SU-DHL-6 (cell line): ENCODE results near the gene MMP11.

ENCODE experiments used
- H2AFZ ChIP-seq: fragments of 200-600 bp; sonication (generic); 2 replicates; pipeline ENCODE4 v1.6.1; 2014; ENCODE audit warnings: low read depth, mild to moderate bottlenecking, moderate library complexity, mixed read lengths, antibody characterized with exemption, low read length; ENCODE audit not compliant: severe bottlenecking
- H3F3A ChIP-seq: fragments of 200-600 bp; shearing (Covaris generic); 2 replicates; pipeline ENCODE4 v1.6.0; 2016; ENCODE audit warnings: antibody characterized with exemption, mild to moderate bottlenecking; ENCODE audit not compliant: insufficient read depth
- H3K27ac ChIP-seq: fragments of 200-600 bp; sonication (generic); 2 replicates; pipeline ENCODE4 v1.5.1; 2016; ENCODE audit warnings: low read depth, mild to moderate bottlenecking, low read length, moderate library complexity, mixed read lengths
- H3K27me3 ChIP-seq: fragments of 200-600 bp; sonication (generic), shearing (Covaris generic); 2 replicates; pipeline ENCODE4 v1.6.0; 2014; ENCODE audit warnings: mild to moderate bottlenecking, low read length
- H3K36me3 ChIP-seq: fragments of 200-600 bp; sonication (generic); 2 replicates; pipeline ENCODE4 v1.6.1; 2014; ENCODE audit warnings: mild to moderate bottlenecking, low read length, mixed read lengths
- H3K4me2 ChIP-seq: fragments of 300-600, 200-600 bp; shearing (Covaris generic), sonication (generic); 2 replicates; pipeline ENCODE4 v1.6.0; 2014; ENCODE audit warnings: low read length, low read depth, mild to moderate bottlenecking; ENCODE audit not compliant: poor library complexity, severe bottlenecking
- H3K4me3 ChIP-seq: fragments of 200-600 bp; sonication (generic); 2 replicates; pipeline ENCODE4 v1.5.1; 2014; ENCODE audit warnings: antibody characterized with exemption, low read length, mild to moderate bottlenecking, mixed read lengths; ENCODE audit not compliant: insufficient read depth, poor library complexity, severe bottlenecking
- H3K79me2 ChIP-seq: fragments of 200-600 bp; sonication (generic); 2 replicates; pipeline ENCODE4 v1.6.1; 2014; ENCODE audit warnings: mild to moderate bottlenecking, low read length, moderate library complexity; ENCODE audit not compliant: insufficient read depth
- H3K9ac ChIP-seq: fragments of 200-600 bp; sonication (generic); 2 replicates; pipeline ENCODE4 v1.7.0; 2014; ENCODE audit warnings: mild to moderate bottlenecking, low read length
- H3K9me2 ChIP-seq: fragments of 200-600 bp; sonication (generic); replicated peaks from 2 replicates; pipeline ENCODE4 v1.6.1; 2014; ENCODE audit warnings: low read length; ENCODE audit not compliant: insufficient read depth
- H3K9me3 ChIP-seq: fragments of 200-600 bp; sonication (generic); 2 replicates; pipeline ENCODE4 v1.6.1; 2014; ENCODE audit warnings: low read length, mixed read lengths; ENCODE audit not compliant: insufficient read depth
- H4K20me1 ChIP-seq: fragments of 200-600 bp; sonication (generic); 2 replicates; pipeline ENCODE4 v1.6.1; 2014; ENCODE audit warnings: low read depth, mild to moderate bottlenecking, antibody characterized with exemption, low read length, moderate library complexity, mixed read lengths
- CTCF ChIP-seq: fragments of 200-600 bp; sonication (generic); IDR thresholded peaks from one replicate; pipeline ENCODE4 v1.5.1; 2017; ENCODE audit warnings: antibody characterized with exemption, mild to moderate bottlenecking, low read length, moderate library complexity; ENCODE audit not compliant: insufficient read depth, poor library complexity, severe bottlenecking
- EZH2phosphoT487 ChIP-seq: fragments of 200-600 bp; sonication (generic), shearing (Covaris generic); conservative IDR thresholded peaks from 2 replicates; pipeline ENCODE4 v1.6.1; 2018; ENCODE audit warnings: mild to moderate bottlenecking, antibody characterized with exemption, low read length, moderate library complexity, mixed read lengths

MMP11 gene

GRCh38 chr22:23827351-23827995, 54.8 kb downstream of the MMP11 start:
- Histone ChIP-seq H3K9ac (no peak overlapping the region), H3K36me3 (peaks cover 3% of the 10 kb centered on the region; the same call in 1 of the 2 replicates), H3F3A (0 out of 2 replicates have a peak, but pooled peaks cover 9% of the 10 kb centered on the region), H3K27ac (no peak overlapping the region), H3K9me3 (no peaks in the 10 kb centered on the region), H4K20me1 (peaks cover 6% of the 10 kb centered on the region; the same call in 1 of the 2 replicates), H3K4me3 (no peak overlapping the region), H3K9me2 (no peaks in the 10 kb centered on the region), H3K4me2 (no peak overlapping the region), H2AFZ (no peak overlapping the region), H3K79me2 (peaks cover 40% of the 10 kb centered on the region), H3K27me3 (no peaks in the 10 kb centered on the region)
- TF ChIP-seq EZH2phosphoT487 (no peak), CTCF (no peak)

- TF ChIP-seq CTCF (no peak), EZH2phosphoT487 (no peak)
- 0 out of 2 replicates have a peak, but pooled peaks cover 3% of the 10 kb centered on the region for H3K36me3 ChIP-seq
- no peak overlapping the region for H3K9ac ChIP-seq
These were observed 56.4 kb downstream of the MMP11 start for GRCh38 chr22:23828800-23829680.

GRCh38 chr22:23829845-23830372, 57.3 kb downstream of the MMP11 start:
- Histone ChIP-seq H3F3A (0 out of 2 replicates have a peak, but pooled peaks cover 9% of the 10 kb centered on the region), H3K4me3 (no peak overlapping the region), H3K9ac (no peak overlapping the region), H3K36me3 (0 out of 2 replicates have a peak, but pooled peaks cover 3% of the 10 kb centered on the region), H3K27ac (no peak overlapping the region), H3K9me3 (no peaks in the 10 kb centered on the region), H3K27me3 (no peaks in the 10 kb centered on the region), H3K79me2 (peaks cover 40% of the 10 kb centered on the region), H3K4me2 (no peak overlapping the region), H2AFZ (no peak overlapping the region), H3K9me2 (no peaks in the 10 kb centered on the region), H4K20me1 (peaks cover 6% of the 10 kb centered on the region; the same call in 1 of the 2 replicates)
- TF ChIP-seq CTCF (no peak), EZH2phosphoT487 (no peak)

More at GRCh38 chr22:23828800-23829680, 56.4 kb downstream of the MMP11 start:
- Histone ChIP-seq H3K79me2 (peaks cover 44% of the 10 kb centered on the region), H3K9me3 (no peaks in the 10 kb centered on the region), H2AFZ (no peak overlapping the region), H3K27me3 (no peaks in the 10 kb centered on the region), H3K4me3 (no peak overlapping the region), H3K4me2 (no peak overlapping the region), H3K27ac (no peak overlapping the region), H3K9me2 (no peaks in the 10 kb centered on the region), H3F3A (0 out of 2 replicates have a peak, but pooled peaks cover 9% of the 10 kb centered on the region), H4K20me1 (peaks cover 6% of the 10 kb centered on the region; the same call in 1 of the 2 replicates)
